Measurements from ENCODE around the gene FAAH2.
"Not testable (repeated sequence)": the region's sequence is repeated elsewhere in the genome, so short reads cannot be mapped to it uniquely, and the experiment has no call there.

FAAH2 gene

DNA sequence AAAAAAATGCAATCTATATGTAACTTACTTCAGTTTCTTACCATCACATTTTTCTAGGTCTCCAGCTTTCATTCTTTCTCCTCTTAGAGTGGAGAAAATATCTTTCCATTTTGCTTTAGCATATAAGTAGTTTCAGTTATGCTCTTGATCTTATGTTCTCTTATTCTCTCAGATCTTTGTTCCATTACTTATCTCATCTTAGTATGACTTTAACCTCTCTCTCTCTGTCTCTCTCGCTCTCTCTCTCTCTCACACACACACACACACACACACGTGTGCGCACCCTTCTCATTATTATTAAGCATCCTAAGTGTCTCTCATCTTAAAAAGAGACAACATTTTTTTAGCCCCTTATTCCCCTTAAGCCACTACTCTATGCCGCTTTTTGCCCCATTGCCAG lies 92.8 kb downstream of the FAAH2 start:
- DNase-seq (ENCODE audit: insufficient read length, low spot score) (no peak), FAIRE-seq (no peak)

DNA sequence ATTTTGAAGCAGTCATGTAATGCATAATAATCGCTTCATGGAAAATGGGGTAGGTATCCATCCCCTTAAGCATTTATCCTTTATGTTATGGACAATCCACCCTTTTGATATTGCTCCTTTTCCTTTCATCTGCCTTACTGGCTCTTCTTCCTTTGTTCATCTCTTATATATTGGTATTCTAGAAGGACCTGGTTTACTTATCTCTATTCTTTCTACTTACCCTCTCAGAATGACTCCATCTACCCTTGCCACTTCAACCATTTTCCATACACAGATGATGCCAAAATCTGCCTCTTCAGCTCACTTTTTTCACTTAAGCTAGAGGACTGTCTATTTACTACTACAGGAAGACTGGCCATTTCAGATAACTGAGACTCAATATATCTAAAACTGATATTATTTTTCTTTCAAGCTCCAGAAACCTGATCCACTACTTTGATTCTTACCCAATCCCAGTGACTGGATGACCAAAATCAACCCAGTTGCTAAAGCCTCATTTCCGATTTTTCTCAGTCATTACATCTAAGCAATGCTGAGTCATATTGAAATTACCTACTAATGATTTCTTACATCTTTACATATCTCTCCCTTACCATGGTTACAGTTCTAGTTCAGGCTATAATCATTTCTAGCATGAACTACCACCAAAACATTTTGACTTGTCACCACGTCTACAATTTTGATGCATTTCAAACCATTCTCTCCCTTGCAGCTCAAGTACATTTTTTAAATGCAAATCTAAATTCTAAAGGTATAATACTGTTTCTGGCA lies 93.7 kb downstream of the FAAH2 start:
- DNase-seq (ENCODE audit: insufficient read length, low spot score) (no peak), FAIRE-seq (no peak)

- DNase-seq (ENCODE audit: insufficient read length, low spot score); FAIRE-seq: not testable (repeated sequence)
Measured at GRCh38 chrX:57394162-57394561, 107.7 kb downstream of the FAAH2 start.

GRCh38 chrX:57403191-57403590 lies 116.7 kb downstream of the FAAH2 start:
- not testable (repeated sequence) for DNase-seq (ENCODE audit: insufficient read length, low spot score); FAIRE-seq

DNA sequence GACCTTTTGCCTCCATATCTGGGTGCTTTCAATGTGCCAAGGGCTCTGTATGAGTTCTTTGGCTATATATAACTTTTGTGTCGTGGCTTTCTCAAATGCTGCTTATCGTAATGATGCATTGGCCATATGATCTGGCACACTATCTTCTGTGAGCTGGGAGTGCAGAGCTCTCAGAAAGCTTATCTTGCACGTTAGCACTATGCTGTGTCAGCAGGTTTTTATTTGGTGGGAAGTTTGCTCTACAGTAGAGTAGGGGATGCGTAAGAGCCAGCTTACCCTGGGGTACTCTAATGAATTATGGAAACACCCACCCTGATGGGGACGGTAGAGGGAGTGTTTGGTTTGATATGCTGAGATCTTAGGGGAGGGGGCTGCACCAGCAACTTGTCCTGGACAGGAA lies 119.6 kb downstream of the FAAH2 start:
- DNase-seq (ENCODE audit: insufficient read length, low spot score) = no peak
- no peak for FAIRE-seq

DNA sequence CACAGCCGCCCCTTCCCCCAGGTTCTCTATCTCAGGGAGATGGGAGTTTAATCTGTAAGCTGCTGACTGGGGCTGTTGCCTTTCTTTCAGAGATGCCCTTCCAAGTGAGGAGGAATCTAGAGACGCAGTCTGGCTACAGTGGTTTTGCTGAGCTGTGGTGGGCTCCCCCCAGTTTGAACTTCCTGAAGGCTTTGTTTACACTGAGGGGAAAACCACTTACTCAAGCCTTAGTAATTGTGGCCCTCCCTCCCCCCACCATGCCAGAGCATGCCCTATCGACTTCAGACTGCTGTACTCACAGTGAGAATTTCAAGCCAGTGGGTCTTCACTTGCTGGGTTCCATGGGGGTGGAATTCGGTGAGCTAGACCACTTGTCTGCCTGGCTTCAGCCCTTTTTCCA lies 131.3 kb downstream of the FAAH2 start:
- FAIRE-seq (no peak), DNase-seq (ENCODE audit: insufficient read length, low spot score) (no peak)

- no peak for FAIRE-seq
Measured at GRCh38 chrX:57422289-57422688, 135.8 kb downstream of the FAAH2 start.

DNA sequence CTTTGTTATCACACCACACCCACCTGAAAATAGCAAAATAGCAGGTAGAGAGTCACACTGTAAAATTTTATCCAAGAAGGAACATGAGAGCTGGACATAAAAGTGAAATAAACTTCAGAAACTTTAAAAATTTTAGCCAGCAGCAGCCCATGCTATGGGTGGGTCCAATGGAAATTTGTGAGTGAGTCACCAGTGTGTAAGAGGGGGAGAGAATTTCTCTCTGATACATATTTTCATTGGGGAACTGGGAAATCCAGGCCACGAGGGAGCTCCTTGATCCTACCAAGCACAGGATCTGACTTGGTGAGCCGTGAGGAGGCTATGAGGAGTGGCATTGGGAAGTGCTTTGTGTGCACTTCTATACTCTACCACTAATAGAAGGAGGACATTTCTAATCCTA lies 136.3 kb downstream of the FAAH2 start:
- DNase-seq (ENCODE audit: insufficient read length, low spot score) (no peak), FAIRE-seq (no peak)

More at GRCh38 chrX:57422289-57422688, 135.8 kb downstream of the FAAH2 start:
- DNase-seq (ENCODE audit: insufficient read length, low spot score) = no peak

GRCh38 chrX:57445076-57445475 lies 158.6 kb downstream of the FAAH2 start:
- FAIRE-seq = no peak
- no peak for DNase-seq (ENCODE audit: insufficient read length, low spot score)

DNA sequence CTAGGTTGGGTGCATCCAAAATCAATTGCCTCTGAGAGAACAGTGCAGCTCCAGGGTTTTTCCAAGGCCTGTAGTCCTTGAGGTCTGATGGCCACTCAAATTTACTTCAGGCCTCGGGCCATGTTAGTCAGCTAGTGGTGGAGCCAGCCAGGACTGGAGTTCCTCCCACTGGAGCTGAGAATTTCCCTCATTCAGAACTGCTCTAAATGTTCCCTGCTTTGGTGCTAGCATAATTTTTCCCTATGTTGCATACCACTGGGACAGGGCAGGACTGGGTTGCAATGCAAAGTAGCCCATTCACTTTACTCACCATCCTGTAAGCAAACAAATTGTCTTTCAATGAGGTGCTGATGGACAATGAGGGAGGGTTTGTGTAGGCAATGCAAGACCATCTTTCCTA lies 159.3 kb downstream of the FAAH2 start:
- FAIRE-seq (no peak), DNase-seq (ENCODE audit: insufficient read length, low spot score) (no peak)

GRCh38 chrX:57447856-57448255 lies 161.3 kb downstream of the FAAH2 start:
- DNase-seq (ENCODE audit: insufficient read length, low spot score) (no peak), FAIRE-seq (no peak)

GRCh38 chrX:57451426-57452020 lies 165.0 kb downstream of the FAAH2 start:
- no peak for DNase-seq (ENCODE audit: insufficient read length, low spot score)
- FAIRE-seq = no peak

- DNase-seq (ENCODE audit: insufficient read length, low spot score) (peak; percentile 2), FAIRE-seq (peak; percentile 11)
Measured at GRCh38 chrX:57453901-57454300, 167.4 kb downstream of the FAAH2 start.

DNA sequence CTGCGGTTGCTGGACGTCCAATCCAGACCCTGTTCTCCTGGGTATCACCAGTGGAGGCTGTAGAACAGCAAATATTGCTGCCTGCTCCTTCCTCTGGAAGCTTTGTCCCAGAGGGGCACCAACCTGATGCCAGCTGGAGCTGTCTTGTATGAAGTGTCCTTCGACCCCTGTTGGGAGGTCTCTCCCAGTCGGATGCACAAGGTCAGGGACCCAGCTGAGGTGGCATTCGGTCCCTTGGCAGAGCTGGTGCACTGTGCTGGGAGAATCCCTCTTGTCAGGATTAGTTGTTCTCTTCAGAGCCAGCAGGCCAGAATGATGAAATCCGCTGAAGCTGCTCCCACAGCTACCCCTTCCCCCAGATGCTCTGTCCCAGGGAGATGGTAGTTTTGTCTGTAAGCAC lies 195.0 kb downstream of the FAAH2 start:
- FAIRE-seq (no peak), DNase-seq (ENCODE audit: insufficient read length, low spot score) (no peak)

- FAIRE-seq = no peak
- DNase-seq (ENCODE audit: insufficient read length, low spot score) = no peak
Measured at GRCh38 chrX:57516491-57516890, 230.0 kb downstream of the FAAH2 start.

- DNase-seq (ENCODE audit: insufficient read length, low spot score) (no peak), FAIRE-seq (no peak)
Measured at GRCh38 chrX:57519578-57520118, 233.1 kb downstream of the FAAH2 start.

DNA sequence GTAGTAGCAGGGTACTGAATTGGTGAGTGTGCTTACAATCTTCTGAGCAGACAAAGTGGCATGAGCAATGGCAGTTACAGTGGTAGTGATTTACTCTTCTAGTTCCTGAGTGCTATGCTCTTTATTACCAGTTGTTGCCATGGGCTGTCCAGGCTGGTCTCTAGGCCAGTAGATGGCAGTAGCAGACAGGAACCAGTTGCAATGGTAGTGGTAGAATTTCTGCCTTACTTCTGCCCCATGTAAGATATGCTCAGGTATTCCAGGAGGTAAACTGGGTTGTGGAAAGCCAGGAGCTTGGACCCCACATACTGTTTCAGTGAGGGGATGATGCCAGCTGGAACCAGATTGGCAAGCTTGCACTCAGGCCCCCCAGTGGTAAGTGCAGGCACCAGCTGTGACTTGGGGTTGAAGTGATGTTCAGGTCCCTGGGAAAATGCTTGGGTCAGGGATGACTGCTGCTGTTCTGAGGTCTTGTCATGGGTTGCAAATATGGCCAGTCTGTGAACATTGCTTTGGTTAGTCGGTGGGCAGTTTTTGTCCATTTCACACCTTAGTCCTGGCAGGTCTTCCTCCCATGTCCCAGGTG lies 242.3 kb downstream of the FAAH2 start:
- DNase-seq (ENCODE audit: insufficient read length, low spot score) = no peak
- FAIRE-seq = no peak
